H1 (cell line): ENCODE measurements around the gene LRRTM4.

Experiments used
- BRCA1 ChIP-seq: IDR thresholded peaks from 2 replicates; pipeline ENCODE4 v1.6.1; 2012; ENCODE audit warnings: low read depth, low read length, improper control_type of control experiment
- CHD1 ChIP-seq: IDR thresholded peaks from 2 replicates; pipeline ENCODE4 v1.6.1; 2012; ENCODE audit warnings: low read depth, low read length, improper control_type of control experiment
- EP300 ChIP-seq, 2 experiments: IDR thresholded peaks; 1 replicate in 1 of 2; 2 replicates in 1 of 2; pipeline ENCODE4 v1.6.1; 2011 to 2012; ENCODE audit warnings: low read depth in 2 of 2, low read length in 2 of 2, mild to moderate bottlenecking in 2 of 2, borderline replicate concordance in 1 of 2, inconsistent platforms in 1 of 2, moderate library complexity in 1 of 2
- EZH2 ChIP-seq: fragments of 200-600 bp; sonication (generic); IDR thresholded peaks from 2 replicates; pipeline ENCODE4 v1.7.1; 2012; ENCODE audit warnings: low read depth, mild to moderate bottlenecking, moderate library complexity, low read length, inconsistent platforms; ENCODE audit not compliant: severe bottlenecking
- JUN ChIP-seq: IDR thresholded peaks from 2 replicates; pipeline ENCODE4 v1.6.1; 2011; ENCODE audit warnings: low read depth, mild to moderate bottlenecking, improper control_type of control experiment, low read length
- NRF1 ChIP-seq: IDR thresholded peaks from 2 replicates; pipeline ENCODE4 v1.6.1; 2011; ENCODE audit warnings: mild to moderate bottlenecking, low read depth, low read length, improper control_type of control experiment
- RAD21 ChIP-seq, 2 experiments: IDR thresholded peaks in 1 of 2; conservative IDR thresholded peaks in 1 of 2; 2 replicates each; pipeline ENCODE4 v1.6.1; 2011; ENCODE audit warnings: low read depth in 2 of 2, low read length in 2 of 2, improper control_type of control experiment in 1 of 2, inconsistent platforms in 1 of 2, mild to moderate bottlenecking in 1 of 2, moderate library complexity in 1 of 2
- SIN3A ChIP-seq, 2 experiments: IDR thresholded peaks in 1 of 2; conservative IDR thresholded peaks in 1 of 2; 2 replicates each; pipeline ENCODE4 v1.6.1; 2011 to 2012; ENCODE audit warnings: low read length in 2 of 2, improper control_type of control experiment in 1 of 2, low read depth in 1 of 2, mild to moderate bottlenecking in 1 of 2
- SUZ12 ChIP-seq: fragments of 200-600 bp; sonication (generic); IDR thresholded peaks from 2 replicates; pipeline ENCODE4 v1.6.1; 2012; ENCODE audit warnings: mild to moderate bottlenecking, inconsistent platforms, low read length, moderate library complexity, mixed read lengths
- TAF1 ChIP-seq: IDR thresholded peaks from 2 replicates; pipeline ENCODE4 v1.6.1; 2011; ENCODE audit warnings: mild to moderate bottlenecking, low read depth, low read length
- TAF7 ChIP-seq: optimal IDR thresholded peaks from 2 replicates; pipeline ENCODE3; 2011; ENCODE audit warnings: low read depth, mild to moderate bottlenecking, inconsistent platforms, low read length, moderate library complexity, borderline replicate concordance
- TF ChIP-seq, protein P1 (sequence below), 3 experiments: IDR thresholded peaks; 1 replicate in 2 of 3; 2 replicates in 1 of 3; pipeline versions ENCODE4 v1.5.1 to v1.6.1; 2011; ENCODE audit warnings: low read length in 3 of 3, mild to moderate bottlenecking in 3 of 3, inconsistent platforms in 2 of 3, low read depth in 1 of 3, moderate library complexity in 1 of 3; ENCODE audit not compliant: insufficient read depth in 1 of 3; ENCODE audit errors: control extremely low read depth in 1 of 3
- TF ChIP-seq, protein P2 (sequence below): IDR thresholded peaks from 2 replicates; pipeline ENCODE4 v1.6.1; 2011; ENCODE audit warnings: low read length, improper control_type of control experiment

DNA sequence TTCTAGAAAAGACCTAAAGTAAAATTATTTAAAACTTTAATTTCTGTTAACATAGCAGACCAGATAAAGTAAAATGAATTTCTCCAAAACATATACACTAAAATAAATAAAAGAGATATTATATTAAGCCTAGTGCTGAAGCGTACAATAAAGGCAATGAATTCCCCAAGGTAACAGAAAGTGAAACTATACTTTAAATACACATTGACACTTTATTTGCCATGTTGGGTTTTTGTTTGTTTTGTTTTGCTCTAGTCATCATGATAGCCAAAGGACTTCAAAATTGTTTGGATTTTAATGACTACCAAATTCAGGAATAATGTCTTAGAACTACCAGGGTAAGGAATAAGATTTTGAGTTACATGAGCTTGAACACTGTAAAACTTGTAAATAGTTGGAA, 413.3 kb downstream of the LRRTM4 start:
- TF ChIP-seq RAD21 (IDR thresholded peaks at IDR 0.05 in 1 of 2, conservative IDR thresholded peaks at IDR 0.05 in 1 of 2; ENCODE audit: low read depth in 2 of 2, low read length in 2 of 2) (no peak), EZH2 (no peak), JUN (no peak), CHD1 (no peak), BRCA1 (no peak), SUZ12 (no peak), TAF7 (no peak), NRF1 (no peak), EP300 (IDR thresholded peaks at IDR 0.05; ENCODE audit: borderline replicate concordance in 1 of 2, low read depth in 2 of 2, low read length in 2 of 2) (no peak), TAF1 (no peak), SIN3A (conservative IDR thresholded peaks at IDR 0.05 in 1 of 2, IDR thresholded peaks at IDR 0.05 in 1 of 2; ENCODE audit: low read depth in 1 of 2, low read length in 2 of 2) (no peak)
- TF ChIP-seq, protein P1, sequence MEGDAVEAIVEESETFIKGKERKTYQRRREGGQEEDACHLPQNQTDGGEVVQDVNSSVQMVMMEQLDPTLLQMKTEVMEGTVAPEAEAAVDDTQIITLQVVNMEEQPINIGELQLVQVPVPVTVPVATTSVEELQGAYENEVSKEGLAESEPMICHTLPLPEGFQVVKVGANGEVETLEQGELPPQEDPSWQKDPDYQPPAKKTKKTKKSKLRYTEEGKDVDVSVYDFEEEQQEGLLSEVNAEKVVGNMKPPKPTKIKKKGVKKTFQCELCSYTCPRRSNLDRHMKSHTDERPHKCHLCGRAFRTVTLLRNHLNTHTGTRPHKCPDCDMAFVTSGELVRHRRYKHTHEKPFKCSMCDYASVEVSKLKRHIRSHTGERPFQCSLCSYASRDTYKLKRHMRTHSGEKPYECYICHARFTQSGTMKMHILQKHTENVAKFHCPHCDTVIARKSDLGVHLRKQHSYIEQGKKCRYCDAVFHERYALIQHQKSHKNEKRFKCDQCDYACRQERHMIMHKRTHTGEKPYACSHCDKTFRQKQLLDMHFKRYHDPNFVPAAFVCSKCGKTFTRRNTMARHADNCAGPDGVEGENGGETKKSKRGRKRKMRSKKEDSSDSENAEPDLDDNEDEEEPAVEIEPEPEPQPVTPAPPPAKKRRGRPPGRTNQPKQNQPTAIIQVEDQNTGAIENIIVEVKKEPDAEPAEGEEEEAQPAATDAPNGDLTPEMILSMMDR (IDR thresholded peaks at IDR 0.05; ENCODE audit: control extremely low read depth in 1 of 3, insufficient read depth in 1 of 3, low read depth in 1 of 3, low read length in 3 of 3), result no peak
- TF ChIP-seq, protein P2, sequence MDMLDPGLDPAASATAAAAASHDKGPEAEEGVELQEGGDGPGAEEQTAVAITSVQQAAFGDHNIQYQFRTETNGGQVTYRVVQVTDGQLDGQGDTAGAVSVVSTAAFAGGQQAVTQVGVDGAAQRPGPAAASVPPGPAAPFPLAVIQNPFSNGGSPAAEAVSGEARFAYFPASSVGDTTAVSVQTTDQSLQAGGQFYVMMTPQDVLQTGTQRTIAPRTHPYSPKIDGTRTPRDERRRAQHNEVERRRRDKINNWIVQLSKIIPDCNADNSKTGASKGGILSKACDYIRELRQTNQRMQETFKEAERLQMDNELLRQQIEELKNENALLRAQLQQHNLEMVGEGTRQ, result no peak
